SU-DHL-6 (cell line): ENCODE results near the gene JAKMIP1.

Source experiments
- H2AFZ ChIP-seq: fragments of 200-600 bp; sonication (generic); 2 replicates; pipeline ENCODE4 v1.6.1; 2014; ENCODE audit warnings: low read depth, mild to moderate bottlenecking, moderate library complexity, mixed read lengths, antibody characterized with exemption, low read length; ENCODE audit not compliant: severe bottlenecking
- H3F3A ChIP-seq: fragments of 200-600 bp; shearing (Covaris generic); 2 replicates; pipeline ENCODE4 v1.6.0; 2016; ENCODE audit warnings: antibody characterized with exemption, mild to moderate bottlenecking; ENCODE audit not compliant: insufficient read depth
- H3K27ac ChIP-seq: fragments of 200-600 bp; sonication (generic); 2 replicates; pipeline ENCODE4 v1.5.1; 2016; ENCODE audit warnings: low read depth, mild to moderate bottlenecking, low read length, moderate library complexity, mixed read lengths
- H3K27me3 ChIP-seq: fragments of 200-600 bp; sonication (generic), shearing (Covaris generic); 2 replicates; pipeline ENCODE4 v1.6.0; 2014; ENCODE audit warnings: mild to moderate bottlenecking, low read length
- H3K36me3 ChIP-seq: fragments of 200-600 bp; sonication (generic); 2 replicates; pipeline ENCODE4 v1.6.1; 2014; ENCODE audit warnings: mild to moderate bottlenecking, low read length, mixed read lengths
- H3K4me2 ChIP-seq: fragments of 300-600, 200-600 bp; shearing (Covaris generic), sonication (generic); 2 replicates; pipeline ENCODE4 v1.6.0; 2014; ENCODE audit warnings: low read length, low read depth, mild to moderate bottlenecking; ENCODE audit not compliant: poor library complexity, severe bottlenecking
- H3K4me3 ChIP-seq: fragments of 200-600 bp; sonication (generic); 2 replicates; pipeline ENCODE4 v1.5.1; 2014; ENCODE audit warnings: antibody characterized with exemption, low read length, mild to moderate bottlenecking, mixed read lengths; ENCODE audit not compliant: insufficient read depth, poor library complexity, severe bottlenecking
- H3K79me2 ChIP-seq: fragments of 200-600 bp; sonication (generic); 2 replicates; pipeline ENCODE4 v1.6.1; 2014; ENCODE audit warnings: mild to moderate bottlenecking, low read length, moderate library complexity; ENCODE audit not compliant: insufficient read depth
- H3K9ac ChIP-seq: fragments of 200-600 bp; sonication (generic); 2 replicates; pipeline ENCODE4 v1.7.0; 2014; ENCODE audit warnings: mild to moderate bottlenecking, low read length
- H3K9me2 ChIP-seq: fragments of 200-600 bp; sonication (generic); replicated peaks from 2 replicates; pipeline ENCODE4 v1.6.1; 2014; ENCODE audit warnings: low read length; ENCODE audit not compliant: insufficient read depth
- H3K9me3 ChIP-seq: fragments of 200-600 bp; sonication (generic); 2 replicates; pipeline ENCODE4 v1.6.1; 2014; ENCODE audit warnings: low read length, mixed read lengths; ENCODE audit not compliant: insufficient read depth
- H4K20me1 ChIP-seq: fragments of 200-600 bp; sonication (generic); 2 replicates; pipeline ENCODE4 v1.6.1; 2014; ENCODE audit warnings: low read depth, mild to moderate bottlenecking, antibody characterized with exemption, low read length, moderate library complexity, mixed read lengths
- CTCF ChIP-seq: fragments of 200-600 bp; sonication (generic); IDR thresholded peaks from one replicate; pipeline ENCODE4 v1.5.1; 2017; ENCODE audit warnings: antibody characterized with exemption, mild to moderate bottlenecking, low read length, moderate library complexity; ENCODE audit not compliant: insufficient read depth, poor library complexity, severe bottlenecking
- EZH2phosphoT487 ChIP-seq: fragments of 200-600 bp; sonication (generic), shearing (Covaris generic); conservative IDR thresholded peaks from 2 replicates; pipeline ENCODE4 v1.6.1; 2018; ENCODE audit warnings: mild to moderate bottlenecking, antibody characterized with exemption, low read length, moderate library complexity, mixed read lengths

The JAKMIP1 gene

DNA sequence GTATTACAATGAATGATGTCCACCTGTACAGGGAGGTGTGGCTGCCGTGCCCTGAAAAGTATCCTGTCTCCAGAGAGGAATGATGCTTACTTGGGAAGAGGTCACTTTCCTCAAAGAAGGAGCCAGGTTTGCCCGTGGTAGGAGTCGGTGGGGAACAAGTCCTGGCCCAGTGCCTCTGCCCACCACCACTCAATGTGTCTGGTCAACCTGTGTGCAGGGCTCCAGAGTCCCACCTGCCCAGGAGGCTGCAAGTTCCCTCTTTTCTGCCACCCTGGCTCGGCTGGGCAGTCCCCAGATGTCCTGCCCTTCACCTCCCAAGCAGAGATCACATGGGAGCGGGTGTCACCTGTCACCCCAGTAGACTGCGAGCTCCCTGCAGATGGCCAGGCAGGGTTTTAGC, 106.7 kb downstream of the JAKMIP1 start:
- Histone ChIP-seq H3K9me2 (no peaks in the 10 kb centered on the region), H3K36me3 (no peaks in the 10 kb centered on the region), H3K79me2 (no peaks in the 10 kb centered on the region), H4K20me1 (no peaks in the 10 kb centered on the region), H3K27ac (no peak overlapping the region), H3K27me3 (no peaks in the 10 kb centered on the region), H3K4me2 (no peak overlapping the region), H3K9ac (no peak overlapping the region), H2AFZ (no peak overlapping the region), H3K4me3 (no peak overlapping the region), H3K9me3 (no peaks in the 10 kb centered on the region), H3F3A (no peaks in the 10 kb centered on the region)
- no peak for TF ChIP-seq CTCF
- TF ChIP-seq EZH2phosphoT487 = no peak

DNA sequence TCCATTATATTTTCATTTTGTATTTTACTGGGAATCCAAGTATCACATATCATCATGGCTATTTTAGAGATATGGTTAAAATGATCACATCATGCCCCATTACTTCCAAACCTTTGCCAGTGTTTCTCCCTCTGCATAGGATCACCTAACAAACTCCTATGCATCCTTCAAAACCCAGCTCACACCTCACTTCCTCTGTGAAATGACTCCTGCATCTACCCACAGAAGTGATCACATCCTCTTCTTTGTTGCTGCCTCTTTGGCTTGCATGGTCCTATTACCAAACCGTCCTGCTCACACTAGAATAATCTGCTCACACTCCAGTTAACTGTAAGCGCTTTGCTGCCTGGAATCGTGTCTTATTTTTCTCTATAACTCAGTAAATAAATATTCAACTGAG, 107.4 kb downstream of the JAKMIP1 start:
- Histone ChIP-seq H3K36me3 (no peaks in the 10 kb centered on the region), H4K20me1 (no peaks in the 10 kb centered on the region), H3K9me2 (no peaks in the 10 kb centered on the region), H3K4me2 (no peak overlapping the region), H2AFZ (no peak overlapping the region), H3K79me2 (no peaks in the 10 kb centered on the region), H3K4me3 (no peak overlapping the region), H3K9me3 (no peaks in the 10 kb centered on the region), H3K27me3 (no peaks in the 10 kb centered on the region), H3K9ac (no peak overlapping the region), H3K27ac (no peak overlapping the region), H3F3A (no peaks in the 10 kb centered on the region)
- TF ChIP-seq CTCF (no peak), EZH2phosphoT487 (no peak)

DNA sequence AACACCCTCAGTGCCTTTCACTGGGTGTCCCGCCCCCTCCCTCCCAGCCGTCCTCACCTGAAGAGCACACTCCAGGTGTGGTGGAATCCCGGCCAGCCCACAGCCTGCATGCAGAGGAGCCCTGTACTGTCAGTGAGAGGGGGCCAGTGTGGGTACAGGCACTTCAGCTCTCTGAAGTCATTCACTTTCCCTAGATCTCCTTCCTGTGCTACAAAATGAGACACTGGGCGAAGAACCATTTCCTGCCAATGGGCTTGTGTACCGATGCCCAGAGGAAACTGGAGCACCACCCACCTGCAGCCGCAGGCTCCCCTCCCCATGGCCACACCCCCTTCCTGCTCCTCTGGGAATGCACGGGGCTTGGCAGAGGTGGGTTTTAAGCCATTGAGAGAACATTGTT, 108.2 kb downstream of the JAKMIP1 start:
- Histone ChIP-seq H3K27me3 (no peaks in the 10 kb centered on the region), H2AFZ (no peak overlapping the region), H3K4me3 (no peak overlapping the region), H3K9me2 (no peaks in the 10 kb centered on the region), H3K4me2 (no peak overlapping the region), H3K27ac (no peak overlapping the region), H3K9ac (no peak overlapping the region), H4K20me1 (no peaks in the 10 kb centered on the region), H3K36me3 (no peaks in the 10 kb centered on the region), H3K9me3 (no peaks in the 10 kb centered on the region), H3K79me2 (no peaks in the 10 kb centered on the region), H3F3A (no peaks in the 10 kb centered on the region)
- TF ChIP-seq EZH2phosphoT487 (no peak), CTCF (no peak)

DNA sequence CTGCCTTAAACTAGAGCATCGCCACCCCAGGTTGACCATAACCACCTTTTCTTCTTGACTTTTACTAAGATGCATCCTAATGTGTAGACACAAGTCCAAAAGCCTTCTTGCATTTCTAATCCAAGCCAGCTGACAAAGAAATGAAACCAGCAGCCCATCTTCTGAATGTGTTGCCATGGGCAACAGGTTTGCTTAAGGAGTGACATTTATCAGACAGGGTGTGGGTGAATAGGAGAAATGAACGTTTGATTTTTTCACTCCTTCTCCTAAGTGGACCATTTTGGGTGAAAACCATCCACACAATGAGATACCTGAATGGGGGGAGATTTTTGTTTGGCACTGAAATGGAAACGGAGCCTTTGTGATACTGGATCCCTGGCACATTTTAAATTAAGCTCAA, 109.4 kb downstream of the JAKMIP1 start:
- Histone ChIP-seq H3F3A (no peaks in the 10 kb centered on the region), H2AFZ (no peak overlapping the region), H3K9me2 (no peaks in the 10 kb centered on the region), H3K9me3 (no peaks in the 10 kb centered on the region), H3K36me3 (no peaks in the 10 kb centered on the region), H4K20me1 (no peaks in the 10 kb centered on the region), H3K4me3 (no peak overlapping the region), H3K4me2 (no peak overlapping the region), H3K79me2 (no peaks in the 10 kb centered on the region), H3K9ac (no peak overlapping the region), H3K27ac (no peak overlapping the region), H3K27me3 (no peaks in the 10 kb centered on the region)
- no peak for TF ChIP-seq CTCF
- TF ChIP-seq EZH2phosphoT487 = no peak
